Activated T-cell treated with anti-CD3 and anti-CD28 coated beads for 48 hours (primary cell): Measurements from ENCODE around the gene ZNF598.
"Not testable (repeated sequence)": the region's sequence is repeated elsewhere in the genome, so short reads cannot be mapped to it uniquely, and the experiment has no call there.

Experiments used
- DNase-seq: peaks from one replicate; pipeline ENCODE4 v3.0.0-alpha.2; 2020; ENCODE audit warnings: low read depth

ZNF598 gene

DNA sequence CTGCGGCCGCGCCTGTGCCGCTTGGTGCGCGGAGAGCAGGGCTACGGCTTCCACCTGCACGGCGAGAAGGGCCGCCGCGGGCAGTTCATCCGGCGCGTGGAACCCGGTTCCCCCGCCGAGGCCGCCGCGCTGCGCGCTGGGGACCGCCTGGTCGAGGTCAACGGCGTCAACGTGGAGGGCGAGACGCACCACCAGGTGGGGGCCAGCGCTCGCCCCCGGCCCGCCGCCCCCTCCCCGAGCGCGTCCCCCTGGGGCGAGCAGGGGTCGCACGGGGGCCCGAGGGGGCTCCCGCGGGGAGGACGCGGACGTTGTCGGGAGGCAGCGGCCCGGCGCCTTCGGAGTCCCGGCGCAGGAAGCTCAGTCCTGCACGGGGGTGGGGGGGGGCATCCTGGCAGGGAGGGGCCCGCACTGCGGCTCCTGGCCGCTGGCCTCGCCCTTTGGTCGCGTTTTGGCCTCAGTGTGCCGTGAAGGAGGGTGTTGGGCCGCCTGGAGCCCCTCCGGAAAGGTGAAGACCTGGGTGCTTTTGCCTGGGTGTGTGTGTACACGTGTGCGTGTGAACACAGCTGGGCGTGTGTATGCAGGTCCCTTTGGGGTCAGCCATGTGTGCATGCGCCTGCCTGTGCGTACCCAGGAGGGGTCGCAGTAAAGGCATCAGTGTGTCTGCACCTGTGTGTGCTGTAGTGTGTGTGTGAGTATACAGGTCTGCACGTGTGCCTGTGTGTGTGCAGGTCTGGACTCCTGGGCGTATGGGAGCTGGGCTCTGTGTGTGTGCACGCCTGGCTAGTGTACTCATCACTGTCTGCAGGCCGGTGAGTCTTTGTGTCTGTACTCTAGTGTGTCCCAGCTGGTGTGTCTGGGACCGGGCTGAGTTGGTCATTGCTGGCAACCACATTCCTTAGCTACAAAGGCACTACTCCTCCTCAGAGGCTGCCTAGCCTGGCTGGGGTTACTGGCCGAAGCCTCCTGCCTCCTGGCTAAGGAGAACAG is 17.7 kb upstream of the ZNF598 start:
- no peak for DNase-seq

DNA sequence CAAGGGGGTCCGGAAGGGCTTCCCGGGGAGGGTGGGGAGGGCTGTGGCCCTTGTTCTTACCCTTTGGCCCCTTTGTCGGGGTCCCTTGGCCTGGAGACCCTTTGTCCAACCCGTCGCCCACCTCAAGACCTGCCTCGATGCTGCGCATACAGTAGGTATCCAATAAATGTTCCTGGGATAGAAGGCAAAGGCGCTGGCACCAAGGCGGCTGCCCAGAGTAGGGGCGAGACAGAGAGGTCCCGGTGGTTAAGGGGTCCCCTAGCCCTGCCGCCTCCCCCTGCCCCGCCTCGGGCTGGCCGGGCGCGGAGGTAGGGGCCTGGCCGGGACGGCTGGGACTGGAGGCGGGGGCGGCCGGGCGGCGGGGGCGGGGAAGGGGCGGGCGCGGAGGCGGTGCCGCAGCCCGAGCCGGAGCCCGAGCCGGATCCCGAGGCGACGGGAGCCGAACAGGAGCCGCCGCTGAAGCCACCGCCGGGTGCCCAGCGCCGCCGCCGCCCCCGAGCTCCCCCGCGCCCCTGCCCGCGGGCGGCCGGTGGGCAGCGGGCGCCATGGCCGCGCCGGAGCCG is 16.9 kb upstream of the ZNF598 start, which contains the start of gene NHERF2:
Gene NHERF2 (plus strand): TSS at position 442 of the 563 bp plus-strand sequence. CDS start 104 bp downstream, at position 546.
- DNase-seq = no peak

DNA sequence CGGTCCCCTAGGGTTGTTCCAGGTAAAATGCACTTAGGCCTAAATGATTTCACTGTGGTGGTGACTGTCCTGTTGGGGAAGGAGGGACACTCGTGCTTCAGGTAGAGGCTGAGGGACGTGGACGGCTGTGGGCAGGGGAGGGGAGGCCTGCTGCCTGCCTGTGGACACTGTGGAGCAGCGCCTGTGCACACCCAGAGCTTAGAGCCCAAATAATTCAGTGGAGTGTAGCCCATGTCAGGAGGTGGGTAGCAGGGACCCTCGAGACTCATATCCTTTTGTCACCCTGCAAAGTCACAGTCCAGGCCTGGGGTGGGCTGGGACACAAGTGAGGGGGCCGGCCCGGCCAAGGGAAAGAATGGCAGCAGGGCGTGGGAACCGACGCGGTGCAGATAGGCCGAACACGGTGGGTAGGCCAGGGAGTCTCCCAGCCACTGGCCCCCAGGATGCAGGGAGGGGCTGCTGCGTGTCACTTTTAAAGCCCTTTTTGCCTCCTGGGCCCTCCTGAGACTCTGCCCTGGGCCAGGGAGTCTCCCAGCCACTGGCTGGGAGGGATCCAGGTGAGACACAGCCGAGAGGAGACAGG is 16.3 kb upstream of the ZNF598 start:
- DNase-seq = no peak

DNA sequence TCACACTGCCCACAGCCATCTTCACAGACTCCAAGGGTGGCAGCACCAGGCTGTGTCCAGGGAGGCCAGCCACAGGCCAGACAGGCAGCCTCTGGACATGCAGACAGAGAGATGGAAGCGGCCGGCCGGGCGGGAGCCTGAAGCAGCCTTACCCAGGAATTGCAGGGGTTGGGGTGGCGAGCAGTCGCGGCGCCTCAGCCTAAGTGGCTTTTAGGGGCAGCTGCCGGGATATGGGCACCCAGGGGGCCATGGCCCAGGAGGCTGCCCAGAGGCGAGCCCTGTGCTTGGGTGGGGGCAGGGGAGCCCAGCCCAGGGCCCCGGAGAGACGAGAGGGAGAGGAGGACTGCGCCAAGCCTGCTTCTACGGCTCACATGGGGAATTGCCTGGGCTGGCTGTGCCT is 15.6 kb upstream of the ZNF598 start:
- DNase-seq = no peak

DNA sequence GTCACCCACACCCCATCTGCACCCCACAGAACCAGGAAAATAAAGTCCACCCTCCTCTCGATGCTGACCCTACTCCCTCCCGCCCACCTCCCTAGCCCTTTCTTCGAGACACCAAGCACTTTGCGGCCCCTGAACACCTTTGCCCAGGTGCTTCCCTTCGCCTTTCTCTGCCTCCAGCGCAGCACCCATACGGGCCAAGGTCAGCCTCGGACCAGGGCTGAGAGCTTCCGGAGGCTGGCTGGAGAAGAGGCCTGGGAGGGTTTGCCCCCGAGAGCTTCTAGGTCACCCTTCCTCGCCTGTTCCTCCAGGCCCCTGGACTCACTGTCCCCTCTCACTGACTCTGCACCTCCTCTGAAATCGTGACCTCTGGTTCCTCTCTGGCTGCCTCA is 14.4 kb upstream of the ZNF598 start:
- no peak for DNase-seq

DNA sequence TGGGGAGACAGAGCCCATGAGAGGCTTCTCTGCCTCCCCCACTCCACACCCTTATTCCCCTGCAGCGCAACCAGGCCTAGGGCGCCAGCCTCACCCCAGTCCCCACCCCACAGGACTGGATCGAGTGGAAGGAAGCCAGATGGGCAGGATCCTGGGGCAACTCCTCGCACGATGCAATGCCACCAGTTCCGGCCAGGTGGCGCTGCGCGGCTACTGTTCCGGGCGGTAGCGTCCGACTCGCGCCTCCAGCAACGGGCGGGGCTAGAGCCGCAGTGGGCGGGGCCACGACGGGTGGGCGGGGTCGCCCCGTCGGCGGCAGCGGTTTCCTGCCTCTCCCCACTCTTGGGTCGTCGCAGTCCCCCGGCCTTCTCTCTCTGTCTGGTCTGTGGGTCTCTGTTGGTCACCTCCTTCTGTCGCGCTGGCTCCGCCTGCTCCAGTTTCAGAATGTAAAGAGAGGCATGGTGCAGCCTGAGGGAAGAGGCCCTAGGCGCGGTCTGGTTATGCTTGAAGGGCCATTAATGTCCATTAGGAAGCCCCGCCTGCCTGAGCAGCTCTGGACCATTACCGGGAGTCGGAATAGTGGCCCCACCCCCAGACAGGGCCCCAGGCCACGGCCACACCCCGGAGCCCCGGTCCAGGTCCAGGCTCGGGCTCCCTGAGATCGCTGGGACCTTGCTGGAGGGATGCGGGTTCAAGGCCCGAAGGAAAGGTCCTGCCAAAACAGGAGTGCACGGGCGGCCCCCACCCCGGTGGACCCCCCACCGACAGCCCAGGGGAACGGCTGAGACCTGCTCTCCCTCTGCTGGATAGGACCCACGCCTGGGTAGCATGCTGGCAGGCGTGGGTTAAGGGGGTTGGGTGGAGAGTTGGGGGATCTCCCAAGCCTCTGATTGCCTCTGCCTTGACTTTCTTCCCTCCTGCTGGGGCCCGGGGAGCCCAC is 13.7 kb upstream of the ZNF598 start:
- DNase-seq = peak; percentile 96

DNA sequence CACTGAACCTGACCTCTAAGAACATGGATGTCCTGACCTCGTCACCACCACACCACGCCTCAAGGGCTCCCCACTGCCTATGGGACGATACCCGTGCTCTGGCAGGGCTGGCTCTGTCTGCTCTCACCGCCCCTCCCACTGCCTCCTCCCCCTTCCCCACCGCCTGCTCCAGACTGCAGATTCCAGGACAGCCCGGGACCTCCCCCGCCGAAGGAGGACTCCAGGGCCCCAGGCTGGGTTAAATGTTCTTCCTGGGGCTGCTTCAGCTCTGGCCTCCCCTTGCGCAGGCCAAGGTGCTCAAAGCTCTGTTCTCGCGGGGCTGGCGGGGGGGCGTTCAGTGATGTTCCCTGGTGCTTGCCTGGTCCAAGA is 13.1 kb upstream of the ZNF598 start:
- DNase-seq = peak; percentile 21

DNA sequence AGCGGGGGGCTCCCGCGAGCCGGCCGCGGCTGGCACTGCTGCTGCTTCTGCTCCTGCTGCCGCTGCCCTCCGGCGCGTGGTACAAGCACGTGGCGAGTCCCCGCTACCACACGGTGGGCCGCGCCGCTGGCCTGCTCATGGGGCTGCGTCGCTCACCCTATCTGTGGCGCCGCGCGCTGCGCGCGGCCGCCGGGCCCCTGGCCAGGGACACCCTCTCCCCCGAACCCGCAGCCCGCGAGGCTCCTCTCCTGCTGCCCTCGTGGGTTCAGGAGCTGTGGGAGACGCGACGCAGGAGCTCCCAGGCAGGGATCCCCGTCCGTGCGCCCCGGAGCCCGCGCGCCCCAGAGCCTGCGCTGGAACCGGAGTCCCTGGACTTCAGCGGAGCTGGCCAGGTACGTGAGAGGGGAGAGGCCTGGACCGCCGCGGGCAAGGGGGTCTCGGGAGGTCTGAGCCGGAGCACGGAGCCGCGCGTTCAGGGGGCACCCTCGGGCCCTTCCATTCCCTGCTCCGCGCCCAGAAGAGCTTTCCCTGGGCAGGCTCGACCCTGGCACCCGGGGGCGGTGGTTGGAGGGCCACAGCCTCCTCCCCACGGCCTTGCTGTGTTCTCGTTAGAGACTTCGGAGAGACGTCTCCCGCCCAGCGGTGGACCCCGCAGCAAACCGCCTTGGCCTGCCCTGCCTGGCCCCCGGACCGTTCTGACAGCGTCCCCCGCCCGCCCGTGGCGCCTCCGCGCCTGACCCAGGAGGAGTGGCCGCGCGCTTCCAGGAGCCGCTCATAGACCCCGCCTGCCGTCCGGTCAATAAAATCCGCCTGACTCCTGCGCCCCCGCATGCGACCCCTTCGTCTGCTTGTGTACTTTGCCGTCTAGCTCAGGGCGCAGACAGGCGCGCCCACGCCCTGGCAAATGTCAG is 10.6 kb upstream of the ZNF598 start:
- no peak for DNase-seq

DNA sequence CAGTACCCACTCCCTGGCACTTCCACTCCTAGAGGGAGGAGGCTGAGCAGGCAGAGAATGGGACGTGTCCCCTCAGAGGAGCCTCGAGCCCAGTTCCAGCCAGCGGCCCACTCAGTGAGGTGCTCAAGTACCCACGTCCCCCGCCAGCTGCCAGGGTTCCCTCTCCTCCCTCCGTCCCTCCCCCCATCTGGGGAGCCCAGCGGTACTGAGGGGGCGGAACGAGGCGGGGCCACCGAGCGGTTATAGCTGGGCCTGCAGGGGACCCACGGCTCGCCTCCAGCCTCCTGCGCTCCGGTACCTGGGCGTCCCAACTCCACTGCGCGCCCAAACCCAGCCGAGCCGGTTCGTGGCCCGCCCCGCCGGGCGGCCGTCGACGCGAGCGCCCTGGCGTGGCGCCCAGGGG is 9.9 kb upstream of the ZNF598 start, which contains the start of gene NPW:
Gene NPW (plus strand): TSS at position 268 of the 403 bp plus-strand sequence.
- peak; percentile 33 for DNase-seq

DNA sequence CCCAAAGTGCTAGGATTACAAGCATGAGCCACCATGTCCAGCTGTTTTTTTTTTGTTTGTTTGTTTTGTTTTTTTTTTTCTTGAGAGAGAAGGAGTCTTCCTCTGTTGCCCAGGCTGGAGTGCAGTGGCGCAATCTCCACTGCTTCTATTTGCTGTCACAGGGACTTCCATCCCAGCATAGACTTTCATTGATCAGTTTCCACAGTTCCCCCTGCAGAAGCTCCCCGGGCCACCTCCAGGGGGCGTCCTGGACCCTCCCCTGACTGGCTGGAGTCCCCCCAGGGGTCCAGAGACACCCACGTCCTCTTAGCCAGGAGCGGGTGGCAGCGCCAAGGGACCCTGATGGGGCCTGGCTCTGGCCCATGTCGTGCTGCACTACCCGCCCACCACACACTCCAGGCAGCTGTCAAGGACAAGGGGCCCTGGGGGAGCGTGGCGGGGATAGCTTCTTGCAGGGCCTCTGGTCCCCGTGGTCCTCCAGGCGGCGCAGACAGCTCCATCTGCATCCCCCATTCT is 6.8 kb upstream of the ZNF598 start:
- no peak for DNase-seq

DNA sequence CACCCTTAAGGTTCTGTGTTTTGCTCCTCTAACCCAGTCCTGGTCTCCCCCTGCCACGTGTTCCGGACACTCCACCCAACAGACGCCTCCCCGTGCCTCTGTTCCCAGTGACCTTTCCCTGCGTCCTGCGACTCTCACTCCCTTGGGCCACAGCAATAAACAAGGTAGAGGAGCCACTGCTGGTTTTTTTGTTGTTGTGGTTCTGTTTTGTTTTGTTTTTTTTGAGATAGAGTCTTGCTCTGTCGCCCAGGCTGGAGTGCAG is 6.3 kb upstream of the ZNF598 start:
- no peak for DNase-seq

DNA sequence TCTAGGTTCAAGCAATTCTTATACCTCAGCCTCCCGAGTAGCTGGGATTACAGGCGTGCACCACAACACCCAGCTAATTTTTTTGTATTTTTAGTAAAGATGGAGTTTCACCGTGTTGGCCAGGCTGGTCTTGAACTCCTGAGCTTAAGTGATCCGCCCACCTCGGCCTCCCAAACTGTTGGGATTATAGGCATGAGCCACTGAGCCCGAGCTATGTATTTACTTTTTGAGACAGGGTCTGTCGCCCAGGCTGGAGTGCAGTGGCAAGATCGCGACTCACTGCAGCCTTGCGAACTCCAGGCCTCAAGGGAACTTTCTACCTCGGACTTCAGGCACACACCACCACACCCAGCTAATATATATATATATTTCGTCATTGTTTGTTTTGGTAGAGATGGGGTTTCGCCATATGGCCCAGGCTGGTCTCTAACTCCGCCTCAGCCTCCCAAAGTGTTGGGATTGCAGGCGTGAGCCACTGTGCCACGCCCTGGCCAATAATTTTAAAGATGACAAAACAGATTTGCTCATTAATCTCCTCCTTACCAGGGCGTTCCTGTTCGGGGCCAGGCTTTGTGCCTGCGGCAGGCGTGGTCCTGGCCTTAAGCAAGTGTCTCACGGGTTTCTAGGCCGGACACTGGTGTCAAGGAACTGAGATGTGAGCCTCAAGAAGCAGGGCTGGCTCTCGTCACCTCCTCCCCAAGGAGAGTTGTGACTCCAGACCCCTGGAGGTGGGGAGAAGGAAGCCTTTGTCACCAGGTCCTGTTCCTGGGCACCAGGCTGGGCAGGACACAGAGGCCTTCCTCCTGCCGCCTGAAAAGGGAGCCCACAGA is 5.7 kb upstream of the ZNF598 start:
- DNase-seq = no peak

DNA sequence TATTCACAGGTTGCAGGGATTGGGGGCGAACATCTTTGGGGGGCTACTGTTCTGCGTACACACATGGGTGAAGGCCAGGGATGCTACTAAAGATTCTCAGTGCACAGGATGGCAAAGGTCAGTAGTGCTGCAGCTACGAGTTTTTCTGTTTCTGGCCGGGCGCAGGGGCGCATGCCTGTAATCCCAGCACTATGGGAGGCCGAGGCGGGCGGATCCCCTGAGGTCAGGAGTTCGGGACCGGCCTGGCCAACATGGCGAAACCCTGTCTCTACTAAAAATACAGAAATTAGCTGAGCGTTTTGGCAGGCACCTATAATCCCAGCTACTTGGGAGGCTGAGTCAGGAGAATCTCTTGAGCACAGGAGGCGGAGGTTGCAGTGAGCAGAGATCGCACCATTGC is 3.9 kb upstream of the ZNF598 start:
- DNase-seq = no peak

DNA sequence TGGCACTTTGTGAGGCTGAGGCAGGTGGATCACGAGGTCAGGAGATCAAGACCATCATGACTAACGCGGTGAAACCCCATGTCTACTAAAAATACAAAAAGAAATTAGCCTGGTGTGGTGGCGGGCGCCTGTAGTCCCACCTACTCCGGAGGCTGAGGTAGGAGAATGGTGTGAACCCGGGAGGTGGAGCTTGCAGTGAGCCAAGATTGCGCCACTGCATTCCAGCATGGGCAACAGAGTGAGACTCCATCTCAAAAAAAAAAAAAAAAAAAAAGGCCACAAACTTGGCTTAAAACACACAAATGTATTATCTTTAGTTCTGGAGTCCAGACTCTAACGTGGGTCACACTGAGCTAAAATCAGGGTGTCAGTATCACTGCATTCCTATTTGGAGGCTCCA is 2.1 kb upstream of the ZNF598 start:
- not testable (repeated sequence) for DNase-seq

DNA sequence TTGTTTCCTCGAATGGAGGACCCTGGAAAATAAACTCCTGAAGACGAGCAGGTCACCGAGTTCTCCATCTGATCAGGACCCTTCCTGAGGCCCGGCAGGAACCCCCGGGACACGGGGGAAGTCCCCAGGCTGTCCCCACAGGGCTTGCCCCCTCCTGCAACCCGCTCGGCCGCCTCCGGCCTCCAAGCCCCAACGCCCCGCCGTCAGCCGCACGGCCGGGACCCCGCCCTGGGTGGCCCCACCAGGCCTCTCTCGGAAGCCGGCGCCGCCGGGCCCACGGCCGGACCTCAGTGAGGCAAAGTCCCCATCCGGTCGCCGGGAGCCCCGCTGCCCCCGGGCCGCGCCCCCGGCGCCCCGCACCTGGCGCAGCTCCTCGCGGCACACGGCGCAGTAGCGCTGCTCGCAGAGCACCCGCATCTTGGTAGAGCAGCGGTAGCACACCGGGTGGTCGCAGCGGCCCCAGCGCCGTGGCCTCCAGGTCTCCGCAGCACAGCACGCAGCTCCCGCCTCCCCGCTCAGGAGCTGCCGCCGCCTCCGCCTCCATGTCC is 383 bp downstream of the ZNF598 start:
- DNase-seq = no peak

DNA sequence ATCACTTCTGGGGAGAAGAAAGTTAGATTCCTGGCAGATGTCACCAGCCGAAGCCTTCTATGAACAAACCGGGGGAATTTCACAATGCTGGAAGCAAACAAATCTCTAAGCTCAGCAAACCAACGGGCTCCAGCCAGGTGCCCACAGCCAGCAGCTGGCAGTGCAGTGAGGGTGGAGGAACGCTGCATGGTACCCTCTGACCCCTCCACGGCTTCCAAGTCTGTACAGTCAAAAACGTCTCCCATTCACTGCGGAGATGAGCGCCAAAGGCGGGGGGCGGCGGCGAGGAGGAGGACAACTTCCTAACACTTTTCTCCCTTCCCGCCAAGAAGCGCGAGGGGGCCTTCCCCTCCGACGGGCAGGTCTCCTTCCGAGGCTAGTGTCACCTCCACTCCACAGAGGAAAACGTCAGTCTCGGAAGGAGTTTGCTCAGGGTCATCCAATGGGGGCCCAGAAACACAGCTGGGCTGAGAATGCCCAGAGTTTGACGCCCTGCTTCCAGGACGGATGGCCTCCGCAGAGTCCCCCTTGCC is 924 bp downstream of the ZNF598 start:
- peak; percentile 42 for DNase-seq

DNA sequence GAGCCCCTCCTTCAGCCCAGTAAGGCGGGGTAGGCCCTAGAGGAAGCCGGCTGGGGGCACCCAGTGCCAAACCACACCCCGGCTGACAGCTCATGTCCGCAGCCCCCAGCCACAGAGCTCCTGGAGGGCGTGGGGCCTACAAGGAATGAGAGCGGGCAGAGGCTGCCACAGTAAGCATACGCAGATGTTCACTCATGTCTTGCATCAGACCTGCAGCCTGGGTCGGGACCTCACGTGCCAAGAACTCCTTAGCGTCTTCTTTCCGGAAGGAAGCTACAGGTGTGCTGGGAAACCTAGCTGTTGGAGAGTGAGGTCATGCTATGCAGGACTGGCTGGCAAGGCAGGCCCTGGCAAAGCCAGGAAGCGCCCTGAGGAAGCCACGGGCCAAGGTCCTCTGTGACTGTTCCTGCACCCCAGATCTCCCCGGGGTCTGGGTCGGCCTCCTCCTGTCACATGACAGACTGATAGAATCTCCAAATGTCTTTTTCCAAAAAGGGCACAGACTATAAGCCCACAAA is 1.6 kb downstream of the ZNF598 start:
- no peak for DNase-seq

DNA sequence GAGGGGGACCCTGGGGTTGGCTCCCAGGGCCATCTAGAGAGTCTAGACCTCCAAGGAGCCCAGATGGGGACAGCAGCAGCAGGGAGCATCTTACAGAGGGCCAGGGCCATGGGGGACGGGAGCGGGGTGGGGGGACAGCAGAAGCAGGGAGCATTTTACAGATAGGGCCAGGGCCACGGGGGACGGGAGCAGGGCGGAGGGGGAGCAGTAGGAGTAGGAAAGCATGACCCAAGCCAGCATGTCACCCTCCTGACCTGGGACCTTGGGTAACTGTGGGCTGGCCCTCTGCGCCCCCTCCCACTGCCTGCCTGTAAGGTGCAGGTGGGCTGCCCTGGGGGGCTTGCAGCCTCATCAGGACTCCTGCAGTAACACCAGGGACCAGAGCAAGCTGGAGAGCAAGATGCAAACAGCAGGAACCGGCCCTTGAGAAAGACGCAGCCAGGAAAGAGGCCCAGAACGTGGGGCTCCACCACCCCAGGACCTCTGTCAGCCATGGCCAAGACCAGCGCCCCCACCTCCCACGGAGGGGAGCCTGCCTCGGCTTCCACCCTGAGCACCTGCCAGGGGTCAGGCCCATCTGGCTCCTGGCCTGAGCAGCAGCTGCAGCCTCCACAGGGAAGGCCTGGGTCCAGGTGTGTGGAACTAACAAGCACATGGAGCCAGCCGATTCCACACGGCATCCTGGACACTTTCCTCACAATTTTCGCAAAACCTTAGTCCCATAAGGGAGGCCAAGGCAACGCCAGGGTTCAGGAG is 2.4 kb downstream of the ZNF598 start:
- DNase-seq = no peak
